Neural cell (in vitro differentiated cells): ENCODE data around the gene HOXB5.

Source experiments
- CTCF ChIP-seq: fragments of 450-650 bp; IDR thresholded peaks from 2 replicates; pipeline ENCODE4 v1.5.1; 2014; ENCODE audit warnings: antibody characterized with exemption, mild to moderate bottlenecking, moderate library complexity; ENCODE audit not compliant: poor library complexity, severe bottlenecking
- EP300 ChIP-seq: fragments of 450-650 bp; conservative IDR thresholded peaks from 2 replicates; pipeline ENCODE4 v1.6.1; 2014; ENCODE audit warnings: antibody characterized with exemption, mild to moderate bottlenecking, moderate library complexity; ENCODE audit not compliant: poor library complexity, severe bottlenecking
- EZH2 ChIP-seq: fragments of 200-600, 300-800 bp; shearing (Covaris generic), sonication (generic); IDR thresholded peaks from 2 replicates; pipeline ENCODE4 v1.6.1; 2014; ENCODE audit warnings: antibody characterized with exemption, low read length, borderline replicate concordance, mild to moderate bottlenecking; ENCODE audit not compliant: insufficient read depth, poor library complexity, severe bottlenecking
- MXI1 ChIP-seq: fragments of 450-650 bp; conservative IDR thresholded peaks from 2 replicates; pipeline ENCODE4 v1.6.1; 2014; ENCODE audit warnings: antibody characterized with exemption, mild to moderate bottlenecking; ENCODE audit not compliant: poor library complexity, severe bottlenecking
- POLR2AphosphoS5 ChIP-seq: IDR thresholded peaks from 2 replicates; pipeline ENCODE4 v1.6.1; 2012
- RAD21 ChIP-seq: fragments of 450-650 bp; conservative IDR thresholded peaks from 2 replicates; pipeline ENCODE4 v1.6.1; 2014; ENCODE audit warnings: antibody characterized with exemption, mild to moderate bottlenecking, moderate library complexity
- REST ChIP-seq: IDR thresholded peaks from 2 replicates; pipeline ENCODE4 v1.6.1; 2012; ENCODE audit warnings: borderline replicate concordance
- TAF1 ChIP-seq: IDR thresholded peaks from 2 replicates; pipeline ENCODE4 v1.6.1; 2012; ENCODE audit warnings: low read depth

DNA sequence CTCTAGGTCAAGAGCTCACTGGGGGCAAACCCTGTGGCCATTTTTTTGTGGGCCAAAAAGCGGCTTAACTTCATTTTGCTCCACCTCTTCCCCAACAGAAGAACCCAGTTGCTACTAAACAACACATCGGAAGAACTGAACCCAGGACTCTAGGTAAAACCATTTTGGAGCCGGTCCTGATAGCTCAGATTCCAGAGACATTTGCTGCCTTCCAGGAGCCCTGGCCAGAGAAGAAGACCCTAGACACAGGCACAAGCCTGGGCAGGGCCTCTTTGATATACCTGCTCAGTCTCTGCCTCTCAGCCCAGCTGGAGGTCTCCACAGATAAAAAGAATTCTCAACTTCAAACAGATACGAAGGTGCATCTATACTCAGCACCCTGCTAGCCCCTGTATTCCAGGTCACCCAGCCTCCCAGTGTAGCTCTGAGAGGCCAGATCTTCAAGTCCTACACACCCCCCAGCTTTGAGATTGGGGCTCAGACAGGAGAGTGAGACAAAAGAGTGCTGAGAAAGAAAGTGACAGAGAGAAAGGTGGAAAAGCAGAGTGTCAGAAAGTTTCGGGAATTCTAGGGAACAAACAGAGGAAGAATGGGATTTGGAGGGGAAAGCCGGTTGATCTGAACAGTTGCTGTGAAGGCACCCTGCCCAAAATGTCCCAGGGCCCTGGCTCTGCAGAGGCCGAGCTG lies 39.1 kb upstream of the HOXB5 start:
- no peak for TF ChIP-seq CTCF
- no peak for TF ChIP-seq MXI1
- no peak for TF ChIP-seq RAD21
- TF ChIP-seq POLR2AphosphoS5, result no peak
- no peak for TF ChIP-seq EZH2
- no peak for TF ChIP-seq REST
- TF ChIP-seq EP300, result no peak
- TF ChIP-seq TAF1, result no peak
